Kidney (tissue), 14 donors: ENCODE data around the gene RPIA. TPM values are rescaled to one million over a fixed set of nuclear protein-coding genes. Genes with fewer than 3 reads are reported as not detected.

ENCODE experiments used
- DNase-seq, 5 donors: peaks; one replicate each; pipeline ENCODE4 v3.0.0-alpha.2; 2013 to 2020
- FAIRE-seq: peaks from 2 replicates; lab custom pipeline; 2012; peaks lifted over from hg19 to GRCh38; lab: Jason Lieb, UNC
- H3K27ac ChIP-seq, 2 donors: one replicate each; pipeline ENCODE4 v1.7.0; 2013; ENCODE audit warnings: low read depth in 2 of 2, low read length in 2 of 2, inconsistent platforms in 1 of 2
- H3K27me3 ChIP-seq: one replicate; pipeline ENCODE4 v1.7.1; 2013; ENCODE audit warnings: low read length, inconsistent platforms; ENCODE audit not compliant: control insufficient read depth, insufficient read depth
- H3K36me3 ChIP-seq, 3 donors: one replicate each; pipeline versions ENCODE4 v1.7.0 to v1.7.1; 2013; ENCODE audit warnings: low read length in 3 of 3, control low read depth in 1 of 3, inconsistent platforms in 1 of 3; ENCODE audit not compliant: insufficient read depth in 3 of 3, control insufficient read depth in 2 of 3
- H3K4me1 ChIP-seq, 3 donors: one replicate each; pipeline versions ENCODE4 v1.7.0 to v1.7.1; 2013; ENCODE audit warnings: low read length in 3 of 3, inconsistent platforms in 1 of 3, low read depth in 1 of 3; ENCODE audit not compliant: control insufficient read depth in 2 of 3, insufficient read depth in 2 of 3
- H3K4me3 ChIP-seq, 3 donors: one replicate each; pipeline versions ENCODE4 v1.7.0 to v1.8.1; 2013; ENCODE audit warnings: low read length in 3 of 3, control low read depth in 1 of 3, inconsistent platforms in 1 of 3
- H3K9ac ChIP-seq, 3 donors: one replicate each; pipeline versions ENCODE4 v1.7.0 to v1.7.1; 2013; ENCODE audit warnings: low read length in 3 of 3, control low read depth in 1 of 3, inconsistent platforms in 1 of 3
- H3K9me3 ChIP-seq, 3 donors: one replicate each; pipeline versions ENCODE4 v1.7.0 to v1.7.1; 2013; ENCODE audit warnings: low read length in 3 of 3, control low read depth in 1 of 3, inconsistent platforms in 1 of 3; ENCODE audit not compliant: control insufficient read depth in 2 of 3, insufficient read depth in 1 of 3
- CTCF ChIP-seq: IDR thresholded peaks from 3 replicates; pipeline ENCODE4 v1.5.1; 2012; ENCODE audit warnings: mild to moderate bottlenecking, moderate library complexity, borderline replicate concordance; ENCODE audit not compliant: insufficient read depth; ENCODE audit errors: extremely low read depth
- intact Hi-C: fragments of 100-400 bp; cut with DNase I; formaldehyde crosslinking; loops from one replicate; pipeline ENCODE4 v1.11.1; 2022
- polyA plus RNA-seq: library from polyadenylated mRNA; stranded (reverse); fragments of 350-450 nt; fragmentation: Illumina TruSeq; extraction: RNeasy Lipid Tissue Mini Kit (QIAGEN cat#74804); gene quantifications from one replicate; pipeline ENCODE4 v1.2.3, GENCODE V29; 2014; ENCODE audit warnings: low read depth, low replicate concordance; ENCODE audit not compliant: insufficient read depth
- total RNA-seq: library from RNA; stranded (reverse); fragmentation: NEBNext Ultra II Directional; extraction: Animal tissue kit (Norgen Biotek cat#: 25700); gene quantifications from one replicate; pipeline ENCODE4 v1.2.1, GENCODE V29; 2021
- donor health status: control.
- donor health status: control.
- donor health status: control.
- donor health status: control.
- donor health status: control.
- donor health status: DM: yes; HTN: yes; CAD: no.
- donor health status: Normal renal cell carcinoma (clear cell type).

The RPIA gene
- total and polyA plus RNA-seq, 2 donors from 2014 or later, result 11.4 to 15.7 TPM

GRCh38 chr2:88658326-88658725, 33.1 kb upstream of the RPIA start:
- FAIRE-seq (no peak), DNase-seq (no peak)
- Histone ChIP-seq H3K9me3 (no peaks in the 10 kb centered on the region), H3K4me3 (no peak overlapping the region), H3K36me3 (no peaks in the 10 kb centered on the region), H3K4me1 (peaks cover 0 to 5% (median 0%) of the 10 kb centered on the region in 3 donors), H3K9ac (no peak overlapping the region), H3K27me3 (no peaks in the 10 kb centered on the region), H3K27ac (no peak overlapping the region)
- no peak for TF ChIP-seq CTCF
- intact Hi-C loops, result no loop called here

GRCh38 chr2:88658881-88659537, 32.5 kb upstream of the RPIA start:
- no peak overlapping the region for H3K9ac ChIP-seq
- peak overlapping the region; percentile 13 to 71 for H3K27ac ChIP-seq
- no peak for TF ChIP-seq CTCF
- intact Hi-C loops, result no loop called here
- DNase-seq, result no peak
- peaks cover 0 to 5% (median 0%) of the 10 kb centered on the region in 3 donors for H3K4me1 ChIP-seq
- H3K9me3 ChIP-seq, result peaks cover 0 to 3% (median 0%) of the 10 kb centered on the region in 3 donors
- no peaks in the 10 kb centered on the region for H3K36me3 ChIP-seq
- no peaks in the 10 kb centered on the region for H3K27me3 ChIP-seq
- H3K4me3 ChIP-seq, result no peak overlapping the region
- FAIRE-seq, result no peak

- Histone ChIP-seq H3K27ac (peak overlapping the region; percentile 13 to 71), H3K36me3 (no peaks in the 10 kb centered on the region), H3K4me1 (peaks cover 0 to 5% (median 0%) of the 10 kb centered on the region in 3 donors), H3K9ac (no peak overlapping the region), H3K4me3 (no peak overlapping the region), H3K27me3 (no peaks in the 10 kb centered on the region), H3K9me3 (peaks cover 0 to 3% (median 0%) of the 10 kb centered on the region in 3 donors)
- intact Hi-C loops, result no loop called here
- no peak for TF ChIP-seq CTCF
- peak in 3 of 5 donors; percentile 15 to 62 (median 42) for DNase-seq
- no peak for FAIRE-seq
Observed at GRCh38 chr2:88659538-88659915, 31.9 kb upstream of the RPIA start.
